Endometrial microvascular endothelial cells (primary cell): Measurements from ENCODE around the gene UBL4B. TPM values are rescaled to one million over a fixed set of nuclear protein-coding genes. Genes with fewer than 3 reads are reported as not detected.

Experiments
- in situ Hi-C: cut with HindIII; loops from 2 replicates; pipeline ENCODE4 v1.10.0; 2017; ENCODE audit warnings: low sequenced_read_pairs, low pct_unique_long_range_greater_than_20kb; ENCODE audit errors: inconsistent ontology term
- total RNA-seq: library from RNA; depleted of rRNA; stranded (reverse); fragments of >200 nt; gene quantifications from one replicate; pipeline ENCODE4 v1.2.3, GENCODE V29; 2015; ENCODE audit errors: inconsistent ontology term

The UBL4B gene
- total RNA-seq, 1 donor from 2014 or later: not detected

- in situ Hi-C loops: no loop called here
Observed at GRCh38 chr1:110107867-110108469, 4.3 kb upstream of the UBL4B start.

- in situ Hi-C loops: no loop called here
Observed at GRCh38 chr1:110111081-110111480, 1.2 kb upstream of the UBL4B start.

- in situ Hi-C loops: no loop called here
Observed at GRCh38 chr1:110112656-110113055, 413 bp downstream of the UBL4B start.

GRCh38 chr1:110113551-110113950, 1.3 kb downstream of the UBL4B start:
- in situ Hi-C loops: no loop called here

GRCh38 chr1:110114173-110114572, 1.9 kb downstream of the UBL4B start:
- in situ Hi-C loops: no loop called here

GRCh38 chr1:110114784-110115183, 2.5 kb downstream of the UBL4B start:
- in situ Hi-C loops: no loop called here

- in situ Hi-C loops: no loop called here
Observed at GRCh38 chr1:110118636-110119396, 6.6 kb downstream of the UBL4B start.

GRCh38 chr1:110119843-110120242, 7.6 kb downstream of the UBL4B start:
- in situ Hi-C loops: no loop called here

GRCh38 chr1:110120960-110121561, 8.8 kb downstream of the UBL4B start:
- in situ Hi-C loops: no loop called here

- in situ Hi-C loops: no loop called here
Observed at GRCh38 chr1:110123224-110123623, 11.0 kb downstream of the UBL4B start.

- in situ Hi-C loops: no loop called here
Observed at GRCh38 chr1:110125810-110126209, 13.6 kb downstream of the UBL4B start.

GRCh38 chr1:110130113-110130591, 17.9 kb downstream of the UBL4B start:
- in situ Hi-C loops: no loop called here

GRCh38 chr1:110130989-110131388, 18.7 kb downstream of the UBL4B start:
- in situ Hi-C loops: no loop called here

GRCh38 chr1:110132682-110133081, 20.4 kb downstream of the UBL4B start:
- in situ Hi-C loops: no loop called here

- in situ Hi-C loops: no loop called here
Observed at GRCh38 chr1:110133436-110133835, 21.2 kb downstream of the UBL4B start.

GRCh38 chr1:110134050-110134595, 21.9 kb downstream of the UBL4B start:
- in situ Hi-C loops: no loop called here

- in situ Hi-C loops: no loop called here
Observed at GRCh38 chr1:110135246-110135645, 23.0 kb downstream of the UBL4B start.

GRCh38 chr1:110135666-110136065, 23.4 kb downstream of the UBL4B start:
- in situ Hi-C loops: no loop called here

GRCh38 chr1:110136911-110137310, 24.7 kb downstream of the UBL4B start:
- in situ Hi-C loops: no loop called here

- in situ Hi-C loops: no loop called here
Observed at GRCh38 chr1:110138956-110139355, 26.7 kb downstream of the UBL4B start.
